HL-60 (cell line): Measurements from ENCODE around the gene H1-8.

Source experiments
- DNase-seq, 2 experiments: peaks; one replicate each; pipeline ENCODE4 v3.0.0-alpha.2; 2010 to 2020; ENCODE audit warnings: low read depth in 1 of 2, low spot score in 1 of 2
- H3K27ac ChIP-seq: fragments of 250-450 bp; sonication (Bioruptor Pico); replicated peaks from 2 replicates; pipeline ENCODE4 v1.5.1; 2020; ENCODE audit warnings: mild to moderate bottlenecking, moderate library complexity
- H3K27me3 ChIP-seq: fragments of 250-450 bp; sonication (Bioruptor Pico); 2 replicates; pipeline ENCODE4 v1.5.1; 2021; ENCODE audit warnings: mild to moderate bottlenecking, moderate library complexity; ENCODE audit not compliant: insufficient read depth, poor library complexity, severe bottlenecking
- H3K4me3 ChIP-seq: replicated peaks from 2 replicates; pipeline ENCODE4 v1.5.1; 2011; ENCODE audit warnings: mild to moderate bottlenecking, control low read depth, low read length; ENCODE audit not compliant: insufficient read depth
- GABPA ChIP-seq: IDR thresholded peaks from 2 replicates; pipeline ENCODE4 v1.6.1; 2012; ENCODE audit warnings: low read depth
- POLR2AphosphoS5 ChIP-seq: IDR thresholded peaks from 2 replicates; pipeline ENCODE4 v1.6.1; 2012; ENCODE audit warnings: low read depth
- REST ChIP-seq: IDR thresholded peaks from 2 replicates; pipeline ENCODE4 v1.6.1; 2012; ENCODE audit warnings: low read depth; ENCODE audit not compliant: insufficient replicate concordance
- SPI1 ChIP-seq: IDR thresholded peaks from 2 replicates; pipeline ENCODE4 v1.6.1; 2012; ENCODE audit warnings: low read depth, mild to moderate bottlenecking, borderline replicate concordance
- TF ChIP-seq, protein P1 (sequence below): IDR thresholded peaks from one replicate; pipeline ENCODE4 v1.5.1; 2011; ENCODE audit warnings: low read length, control low read depth, inconsistent platforms; ENCODE audit not compliant: insufficient read depth

H1-8 gene

DNA sequence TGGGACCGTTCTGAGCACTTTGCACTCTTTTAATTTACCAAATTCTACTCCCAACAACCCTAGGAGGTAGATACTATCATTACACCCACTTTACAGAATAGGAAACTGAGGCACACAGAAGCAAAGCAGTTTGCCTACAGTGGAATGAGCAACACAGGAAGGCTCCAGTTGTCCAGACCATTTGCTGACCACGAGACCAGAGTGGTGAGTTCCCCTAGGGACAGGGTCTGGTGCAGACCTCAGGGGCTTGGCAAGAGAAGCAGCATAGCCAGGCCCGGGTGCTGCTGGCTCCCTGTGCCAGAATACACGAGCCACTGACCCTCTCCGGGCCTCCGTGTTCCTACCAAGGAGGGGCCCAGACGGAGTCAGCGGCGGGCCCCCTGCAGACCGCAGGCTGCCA, 37.0 kb downstream of the H1-8 start:
- no peaks in the 10 kb centered on the region for H3K27me3 ChIP-seq
- DNase-seq: no peak
- TF ChIP-seq REST (no peak), SPI1 (no peak), GABPA (no peak)
- TF ChIP-seq, protein P1, sequence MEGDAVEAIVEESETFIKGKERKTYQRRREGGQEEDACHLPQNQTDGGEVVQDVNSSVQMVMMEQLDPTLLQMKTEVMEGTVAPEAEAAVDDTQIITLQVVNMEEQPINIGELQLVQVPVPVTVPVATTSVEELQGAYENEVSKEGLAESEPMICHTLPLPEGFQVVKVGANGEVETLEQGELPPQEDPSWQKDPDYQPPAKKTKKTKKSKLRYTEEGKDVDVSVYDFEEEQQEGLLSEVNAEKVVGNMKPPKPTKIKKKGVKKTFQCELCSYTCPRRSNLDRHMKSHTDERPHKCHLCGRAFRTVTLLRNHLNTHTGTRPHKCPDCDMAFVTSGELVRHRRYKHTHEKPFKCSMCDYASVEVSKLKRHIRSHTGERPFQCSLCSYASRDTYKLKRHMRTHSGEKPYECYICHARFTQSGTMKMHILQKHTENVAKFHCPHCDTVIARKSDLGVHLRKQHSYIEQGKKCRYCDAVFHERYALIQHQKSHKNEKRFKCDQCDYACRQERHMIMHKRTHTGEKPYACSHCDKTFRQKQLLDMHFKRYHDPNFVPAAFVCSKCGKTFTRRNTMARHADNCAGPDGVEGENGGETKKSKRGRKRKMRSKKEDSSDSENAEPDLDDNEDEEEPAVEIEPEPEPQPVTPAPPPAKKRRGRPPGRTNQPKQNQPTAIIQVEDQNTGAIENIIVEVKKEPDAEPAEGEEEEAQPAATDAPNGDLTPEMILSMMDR: no peak
- H3K4me3 ChIP-seq: no peak overlapping the region
- H3K27ac ChIP-seq: no peak overlapping the region

DNA sequence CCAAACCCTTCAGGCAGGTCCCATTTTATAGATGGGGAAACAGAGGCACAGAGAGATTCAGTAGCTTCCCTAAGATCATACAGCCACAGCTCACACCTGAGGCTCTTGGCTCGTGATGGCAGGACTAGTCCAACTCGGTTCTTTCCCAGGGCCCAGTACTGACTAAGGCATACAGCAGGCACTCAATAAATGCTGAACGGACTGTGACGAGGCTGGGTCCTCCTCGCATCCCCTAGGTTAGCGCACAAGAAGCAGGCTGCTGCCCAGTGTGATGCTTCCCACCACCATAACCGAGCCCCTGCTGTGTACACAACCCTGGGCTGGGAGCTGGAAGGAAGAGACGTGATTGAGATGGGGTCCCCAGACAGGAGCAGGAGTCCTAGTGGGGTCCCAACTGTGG, 38.6 kb downstream of the H1-8 start:
- H3K4me3 ChIP-seq: no peak overlapping the region
- TF ChIP-seq, protein P1: no peak
- TF ChIP-seq SPI1: no peak
- TF ChIP-seq POLR2AphosphoS5: no peak
- no peak for TF ChIP-seq REST
- no peak for TF ChIP-seq GABPA
- H3K27me3 ChIP-seq: no peaks in the 10 kb centered on the region
- no peak overlapping the region for H3K27ac ChIP-seq
- no peak for DNase-seq

DNA sequence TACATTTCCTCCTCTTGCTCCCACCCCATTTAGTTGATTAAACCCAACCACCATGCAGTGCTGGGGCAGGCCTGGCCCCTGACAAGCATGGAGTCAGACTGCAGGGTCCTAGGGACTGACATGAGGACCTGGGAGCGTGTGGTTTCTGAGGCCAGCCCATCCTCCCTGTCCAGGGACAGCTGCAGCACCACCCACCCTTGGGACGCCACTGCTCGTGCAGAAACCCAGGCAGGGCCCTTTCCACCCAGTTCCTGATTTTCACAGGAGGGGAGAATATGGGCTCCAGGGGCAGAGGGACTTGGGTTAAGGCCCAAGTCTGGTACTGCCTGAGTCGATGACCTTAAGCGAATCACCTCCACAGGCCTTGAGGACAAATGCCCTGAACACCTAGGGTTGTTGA, 39.8 kb downstream of the H1-8 start:
- peak; percentile 82; the same call in 1 of the 2 replicates for TF ChIP-seq SPI1
- no peak for TF ChIP-seq GABPA
- Histone ChIP-seq H3K27ac (peak overlapping the region; percentile 28; the same call in 1 of the 2 replicates), H3K4me3 (no peak overlapping the region), H3K27me3 (no peaks in the 10 kb centered on the region)
- DNase-seq: peak in 1 of 2 experiments; percentile 57

DNA sequence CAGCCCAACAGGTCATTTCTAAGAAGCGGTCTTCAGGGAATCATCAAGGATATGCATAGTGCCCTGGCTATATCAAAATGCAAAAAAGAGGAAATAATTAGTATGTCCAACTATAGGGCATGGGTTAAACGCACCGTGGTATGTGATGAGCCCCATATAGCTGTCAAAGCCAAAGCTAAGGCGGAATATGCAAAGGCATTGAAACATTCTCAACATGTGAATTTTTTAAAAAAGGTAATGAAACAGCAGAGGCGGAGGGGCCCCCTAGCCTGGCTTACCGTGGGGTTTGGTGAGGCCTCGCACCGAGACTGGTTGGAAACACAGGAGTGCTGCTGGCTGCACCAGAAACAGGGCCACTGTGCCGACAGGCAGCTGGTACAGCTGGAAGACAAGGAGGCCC, 40.3 kb downstream of the H1-8 start:
- Histone ChIP-seq H3K27me3 (no peaks in the 10 kb centered on the region), H3K27ac (peak overlapping the region; percentile 28; the same call in 1 of the 2 replicates), H3K4me3 (no peak overlapping the region)
- TF ChIP-seq POLR2AphosphoS5 (no peak), REST (no peak), GABPA (no peak), SPI1 (no peak)
- TF ChIP-seq, protein P1: no peak
- no peak for DNase-seq
